Smooth muscle cell of bladder (primary cell): Measurements from ENCODE around the gene OSBPL10. TPM values are rescaled to one million over a fixed set of nuclear protein-coding genes. Genes with fewer than 3 reads are reported as not detected.

Experiments
- total RNA-seq: library from RNA; depleted of rRNA; stranded (reverse); fragments of >200 nt; gene quantifications from 2 replicates; pipeline ENCODE4 v1.2.3, GENCODE V29; 2014

Gene OSBPL10
- 9.1 and 13.5 TPM in 2 replicates for total RNA-seq

GRCh38 chr3:31981206-31982181 is at the start of gene OSBPL10, which contains the start of gene ZNF860:
Gene OSBPL10 (minus strand): TSS chr3:31981262. CDS start chr3:31981179, 83 bp downstream.
Gene ZNF860 (plus strand): TSS chr3:31981750. CDS start chr3:31989080, 7,330 bp downstream.

Other genes starting within 250 kb of the OSBPL10 start
- 0.28 TPM in 2 replicates for gene ZNF860, start 488 bp upstream of the OSBPL10 start, total RNA-seq
- 5.4 and 8.0 TPM in 2 replicates for gene GPD1L, start 125.4 kb upstream of the OSBPL10 start, total RNA-seq